Retinal pigment epithelial cell (primary cell): ENCODE measurements around the gene PRTFDC1.
"Not testable (repeated sequence)": the region's sequence is repeated elsewhere in the genome, so short reads cannot be mapped to it uniquely, and the experiment has no call there.

Experiments used
- DNase-seq: peaks from one replicate; pipeline ENCODE4 v3.0.0-alpha.2; 2010; ENCODE audit warnings: low read depth
- H3K4me3 ChIP-seq: 2 replicates; pipeline ENCODE4 v1.5.1; 2011; ENCODE audit warnings: mild to moderate bottlenecking, low read length, control low read depth, moderate library complexity
- TF ChIP-seq, protein P1 (sequence below): conservative IDR thresholded peaks from 2 replicates; pipeline ENCODE4 v1.5.1; 2011; ENCODE audit warnings: low read depth, low read length, control low read depth, inconsistent platforms

PRTFDC1 gene

DNA sequence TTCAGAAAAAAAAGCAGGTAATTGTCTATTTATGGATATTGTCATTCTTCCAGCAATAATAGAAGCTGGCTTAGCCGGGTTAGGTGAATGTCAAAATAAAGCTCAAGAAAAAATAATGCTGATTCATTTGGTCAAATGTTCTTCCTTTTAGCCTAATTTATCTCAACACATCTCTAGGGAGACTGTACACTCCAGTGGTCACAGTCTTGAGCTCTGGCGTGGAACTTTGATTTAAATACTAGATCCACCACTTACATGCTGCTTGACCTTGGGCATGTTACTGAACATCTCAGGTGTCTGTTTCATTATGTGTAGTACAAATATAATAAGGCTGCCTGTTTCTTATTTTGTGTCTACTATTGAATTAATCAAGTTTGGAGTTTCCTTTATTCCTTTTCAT, 22.0 kb downstream of the PRTFDC1 start:
- DNase-seq: no peak
- H3K4me3 ChIP-seq: no peak overlapping the region
- TF ChIP-seq, protein P1, sequence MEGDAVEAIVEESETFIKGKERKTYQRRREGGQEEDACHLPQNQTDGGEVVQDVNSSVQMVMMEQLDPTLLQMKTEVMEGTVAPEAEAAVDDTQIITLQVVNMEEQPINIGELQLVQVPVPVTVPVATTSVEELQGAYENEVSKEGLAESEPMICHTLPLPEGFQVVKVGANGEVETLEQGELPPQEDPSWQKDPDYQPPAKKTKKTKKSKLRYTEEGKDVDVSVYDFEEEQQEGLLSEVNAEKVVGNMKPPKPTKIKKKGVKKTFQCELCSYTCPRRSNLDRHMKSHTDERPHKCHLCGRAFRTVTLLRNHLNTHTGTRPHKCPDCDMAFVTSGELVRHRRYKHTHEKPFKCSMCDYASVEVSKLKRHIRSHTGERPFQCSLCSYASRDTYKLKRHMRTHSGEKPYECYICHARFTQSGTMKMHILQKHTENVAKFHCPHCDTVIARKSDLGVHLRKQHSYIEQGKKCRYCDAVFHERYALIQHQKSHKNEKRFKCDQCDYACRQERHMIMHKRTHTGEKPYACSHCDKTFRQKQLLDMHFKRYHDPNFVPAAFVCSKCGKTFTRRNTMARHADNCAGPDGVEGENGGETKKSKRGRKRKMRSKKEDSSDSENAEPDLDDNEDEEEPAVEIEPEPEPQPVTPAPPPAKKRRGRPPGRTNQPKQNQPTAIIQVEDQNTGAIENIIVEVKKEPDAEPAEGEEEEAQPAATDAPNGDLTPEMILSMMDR: no peak

DNA sequence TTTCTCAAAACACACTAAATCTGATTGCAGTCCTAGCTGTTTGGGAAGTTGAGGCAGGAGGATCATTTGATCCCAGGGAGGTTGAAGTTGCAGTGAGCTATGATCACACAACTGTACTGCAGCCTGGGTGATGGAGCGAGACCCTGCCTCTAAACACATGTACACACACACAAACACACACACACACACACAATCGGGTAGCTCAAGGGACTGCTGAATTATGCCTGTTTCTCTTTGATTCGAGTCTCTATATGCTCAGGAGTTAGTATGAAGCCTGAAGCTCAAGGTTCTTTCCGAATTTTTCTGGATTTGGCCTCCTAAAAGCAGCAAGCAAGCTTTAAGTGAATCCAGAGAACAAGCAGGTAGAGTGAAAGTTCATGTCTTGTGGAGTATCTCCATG, 22.5 kb downstream of the PRTFDC1 start:
- TF ChIP-seq, protein P1: no peak
- H3K4me3 ChIP-seq: no peak overlapping the region
- no peak for DNase-seq

- DNase-seq: peak; percentile 66
- TF ChIP-seq, protein P1: no peak
- no peak overlapping the region for H3K4me3 ChIP-seq
Measured at GRCh38 chr10:24929056-24929544, 23.3 kb downstream of the PRTFDC1 start.

DNA sequence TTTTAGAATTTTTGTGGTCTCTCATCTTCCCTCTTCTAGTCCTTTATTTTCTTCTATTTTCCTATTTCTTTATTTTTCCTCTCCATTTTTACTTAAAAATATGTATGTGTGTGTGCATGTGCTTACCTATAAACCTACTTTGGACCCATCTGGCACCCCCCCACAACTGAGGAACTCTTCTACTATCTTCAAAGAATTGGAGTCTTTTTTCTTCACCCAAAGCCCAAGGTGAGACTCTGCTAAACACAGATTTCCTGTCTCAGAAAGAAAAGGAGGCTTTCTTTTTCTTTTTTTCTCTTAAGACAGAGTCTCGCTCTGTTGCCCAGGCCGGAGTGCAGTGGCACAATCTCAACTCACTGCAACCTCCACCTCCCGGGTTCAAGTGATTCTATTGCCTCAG, 24.2 kb downstream of the PRTFDC1 start:
- TF ChIP-seq, protein P1: no peak
- DNase-seq: no peak
- H3K4me3 ChIP-seq: no peak overlapping the region

DNA sequence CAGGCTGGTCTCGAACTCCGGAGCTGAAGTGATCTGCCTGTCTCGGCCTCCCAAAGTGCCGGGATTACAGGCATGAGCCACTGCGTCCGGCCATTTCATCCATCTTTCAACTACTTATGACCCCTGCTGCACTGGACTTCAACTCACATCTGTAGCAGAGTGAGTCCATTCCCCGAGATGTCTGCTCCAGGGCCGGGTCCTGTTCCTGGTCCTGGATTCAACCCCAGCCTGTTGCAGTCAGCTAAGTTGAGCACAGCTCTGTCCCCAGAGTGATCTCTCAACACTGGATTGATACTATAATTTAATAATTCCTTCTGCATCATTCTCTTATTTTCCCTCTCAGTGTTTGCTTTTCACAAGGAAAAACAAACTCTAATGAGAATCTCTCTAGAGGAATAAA, 25.8 kb downstream of the PRTFDC1 start:
- H3K4me3 ChIP-seq: no peak overlapping the region
- no peak for DNase-seq
- TF ChIP-seq, protein P1: no peak

GRCh38 chr10:24925799-24926198, 26.6 kb downstream of the PRTFDC1 start:
- H3K4me3 ChIP-seq: no peak overlapping the region
- TF ChIP-seq, protein P1: no peak
- DNase-seq: no peak

DNA sequence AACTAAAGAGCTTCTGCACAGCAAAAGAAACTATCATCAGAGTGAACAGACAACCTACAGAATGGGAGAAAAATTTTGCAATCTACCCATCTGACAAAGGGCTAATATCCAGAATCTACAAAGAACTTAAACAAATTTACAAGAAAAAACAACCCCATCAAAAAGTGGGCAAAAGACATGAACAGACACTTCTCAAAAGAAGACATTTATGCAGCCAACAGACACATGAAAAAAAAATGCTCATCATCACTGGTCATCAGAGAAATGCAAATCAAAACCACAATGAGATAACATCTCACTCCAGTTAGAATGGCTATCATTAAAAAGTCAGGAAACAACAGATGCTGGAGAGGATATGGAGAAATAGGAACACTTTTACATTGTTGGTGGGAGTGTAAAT, 27.9 kb downstream of the PRTFDC1 start:
- H3K4me3 ChIP-seq, DNase-seq: not testable (repeated sequence)

DNA sequence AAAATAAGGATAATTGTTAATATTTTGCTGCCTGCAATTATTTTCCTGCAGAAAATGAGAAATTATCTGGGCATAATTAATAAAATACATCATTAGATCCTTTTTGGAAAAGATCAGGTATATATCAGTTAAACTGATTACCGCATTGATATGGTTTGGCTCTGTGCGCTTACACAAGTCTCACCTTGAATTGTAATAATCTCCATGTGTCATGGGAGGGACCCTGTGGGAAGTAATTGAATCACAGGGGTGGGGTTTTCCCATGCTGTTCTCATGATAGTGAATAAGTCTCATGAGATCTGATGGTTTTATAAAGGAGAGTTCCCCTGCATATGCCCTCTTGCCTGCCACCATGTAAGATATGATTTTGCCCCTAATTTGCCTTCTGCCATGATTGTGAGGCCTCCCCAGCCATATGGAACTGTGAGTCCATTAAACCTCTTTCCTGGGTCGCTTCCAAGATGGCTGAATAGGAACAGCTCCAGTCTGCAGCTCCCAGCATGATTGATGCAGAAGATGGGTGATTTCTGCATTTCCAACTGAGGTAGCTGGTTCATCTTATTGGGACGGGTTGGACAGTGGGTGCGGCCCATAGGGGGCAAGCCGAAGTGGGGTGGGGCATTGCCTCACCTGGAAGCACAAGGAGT, 30.1 kb downstream of the PRTFDC1 start:
- not testable (repeated sequence) for H3K4me3 ChIP-seq, DNase-seq
